ENCODE results near the gene ABCB7.

DNA sequence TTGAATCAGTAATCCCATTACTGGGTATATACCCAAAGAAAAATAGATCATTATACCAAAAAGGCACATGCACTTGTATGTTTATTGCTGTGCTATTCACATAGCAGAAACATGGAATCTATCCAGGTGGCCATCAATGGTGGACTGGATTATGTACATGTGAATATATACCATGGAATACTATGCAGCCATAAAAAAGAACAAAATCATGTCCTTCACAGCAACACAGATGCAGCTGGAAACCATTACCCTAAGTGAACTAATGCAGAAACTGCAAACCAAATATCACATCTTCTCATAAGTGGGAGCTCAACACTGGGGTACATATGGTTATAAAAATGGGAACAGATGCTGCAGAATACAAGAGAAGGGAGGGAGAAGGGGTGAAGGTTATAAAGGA lies 110.7 kb downstream of the ABCB7 start:
- no peak for TF ChIP-seq CTCF (IDR thresholded peaks at IDR 0.05; ENCODE audit: low read depth, low read length, missing input control)
- no peak for TF ChIP-seq ZBTB33 (IDR thresholded peaks at IDR 0.05)
- no peak for TF ChIP-seq RAD21 (IDR thresholded peaks at IDR 0.05)
- no peak for TF ChIP-seq JUND (IDR thresholded peaks at IDR 0.05)
- no peak for TF ChIP-seq TAF1 (conservative IDR thresholded peaks at IDR 0.05)
- TF ChIP-seq, protein P1, sequence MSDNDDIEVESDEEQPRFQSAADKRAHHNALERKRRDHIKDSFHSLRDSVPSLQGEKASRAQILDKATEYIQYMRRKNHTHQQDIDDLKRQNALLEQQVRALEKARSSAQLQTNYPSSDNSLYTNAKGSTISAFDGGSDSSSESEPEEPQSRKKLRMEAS (IDR thresholded peaks at IDR 0.05): no peak
- TF ChIP-seq ATF3 (IDR thresholded peaks at IDR 0.05): no peak
- TF ChIP-seq GABPA (IDR thresholded peaks at IDR 0.05 in 1 of 2, conservative IDR thresholded peaks at IDR 0.05 in 1 of 2): no peak
- no peak for TF ChIP-seq SP1 (IDR thresholded peaks at IDR 0.05)
- TF ChIP-seq YY1 (IDR thresholded peaks at IDR 0.05): no peak
- TF ChIP-seq REST (IDR thresholded peaks at IDR 0.05): no peak

Measured in liver (tissue), 3 donors.